GM12875 (cell line): Measurements from ENCODE around the gene GXYLT2.

Experiments used
- H3K4me3 ChIP-seq: one replicate; pipeline ENCODE4 v1.5.1; 2011; ENCODE audit warnings: low read depth, low read length, control low read depth
- TF ChIP-seq, protein P1 (sequence below): IDR thresholded peaks from 2 replicates; pipeline ENCODE4 v1.5.1; 2011; ENCODE audit warnings: low read depth, mild to moderate bottlenecking, control low read depth, inconsistent platforms, low read length, moderate library complexity, borderline replicate concordance; ENCODE audit not compliant: insufficient read depth

The GXYLT2 gene

DNA sequence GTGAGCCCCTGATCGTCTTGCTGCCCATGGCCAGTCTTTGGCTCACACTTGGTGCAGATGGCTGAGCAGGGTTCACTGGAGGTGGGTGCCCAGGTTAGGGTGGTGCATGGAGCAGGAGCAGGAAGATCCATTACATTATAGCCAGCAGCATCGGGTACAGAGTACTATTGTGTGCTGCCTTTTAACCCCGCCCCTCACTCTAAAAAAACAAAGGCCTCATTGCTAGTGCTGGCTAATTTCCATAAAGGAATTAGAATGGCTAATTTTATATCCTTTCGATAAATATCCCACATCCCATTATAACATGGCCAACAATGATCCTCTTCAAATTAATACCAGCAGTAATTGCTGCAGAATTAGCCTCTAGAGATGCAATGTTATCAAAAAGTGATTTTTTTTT lies 63.0 kb downstream of the GXYLT2 start:
- no peak overlapping the region for H3K4me3 ChIP-seq
- TF ChIP-seq, protein P1, sequence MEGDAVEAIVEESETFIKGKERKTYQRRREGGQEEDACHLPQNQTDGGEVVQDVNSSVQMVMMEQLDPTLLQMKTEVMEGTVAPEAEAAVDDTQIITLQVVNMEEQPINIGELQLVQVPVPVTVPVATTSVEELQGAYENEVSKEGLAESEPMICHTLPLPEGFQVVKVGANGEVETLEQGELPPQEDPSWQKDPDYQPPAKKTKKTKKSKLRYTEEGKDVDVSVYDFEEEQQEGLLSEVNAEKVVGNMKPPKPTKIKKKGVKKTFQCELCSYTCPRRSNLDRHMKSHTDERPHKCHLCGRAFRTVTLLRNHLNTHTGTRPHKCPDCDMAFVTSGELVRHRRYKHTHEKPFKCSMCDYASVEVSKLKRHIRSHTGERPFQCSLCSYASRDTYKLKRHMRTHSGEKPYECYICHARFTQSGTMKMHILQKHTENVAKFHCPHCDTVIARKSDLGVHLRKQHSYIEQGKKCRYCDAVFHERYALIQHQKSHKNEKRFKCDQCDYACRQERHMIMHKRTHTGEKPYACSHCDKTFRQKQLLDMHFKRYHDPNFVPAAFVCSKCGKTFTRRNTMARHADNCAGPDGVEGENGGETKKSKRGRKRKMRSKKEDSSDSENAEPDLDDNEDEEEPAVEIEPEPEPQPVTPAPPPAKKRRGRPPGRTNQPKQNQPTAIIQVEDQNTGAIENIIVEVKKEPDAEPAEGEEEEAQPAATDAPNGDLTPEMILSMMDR, result no peak

- TF ChIP-seq, protein P1, result no peak
- H3K4me3 ChIP-seq, result no peak overlapping the region
These were observed 63.4 kb downstream of the GXYLT2 start for GRCh38 chr3:72951259-72951722.

DNA sequence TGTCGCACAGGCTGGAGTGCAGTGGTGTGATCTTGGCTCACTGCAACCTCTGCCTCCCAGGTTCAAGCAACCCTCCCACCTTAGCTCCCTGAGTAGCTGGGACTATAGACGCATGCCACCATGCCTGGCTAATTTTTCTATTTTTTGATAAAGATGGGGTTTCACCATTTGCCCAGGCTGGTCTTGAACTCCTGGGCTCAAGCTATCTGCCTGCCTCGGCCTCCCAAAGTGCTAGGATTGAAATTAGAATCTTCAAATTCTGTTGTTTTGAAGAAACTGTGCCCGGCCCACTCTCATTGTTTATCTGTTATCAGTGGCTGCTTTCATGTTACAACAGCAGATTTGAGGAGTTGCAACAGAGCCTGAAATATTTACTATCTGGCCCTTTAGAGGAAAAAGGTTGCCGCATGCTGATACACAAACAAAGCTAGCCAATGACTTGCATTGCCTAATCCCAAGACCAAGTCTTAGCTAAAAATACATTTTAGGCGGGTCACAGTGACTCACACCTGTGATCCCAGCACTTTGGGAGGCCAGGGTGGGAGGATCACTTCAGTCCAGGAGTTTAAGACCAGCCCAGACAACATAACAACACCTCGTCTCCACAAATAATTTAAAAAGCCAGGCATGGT lies 65.6 kb downstream of the GXYLT2 start:
- TF ChIP-seq, protein P1, result no peak
- no peak overlapping the region for H3K4me3 ChIP-seq

DNA sequence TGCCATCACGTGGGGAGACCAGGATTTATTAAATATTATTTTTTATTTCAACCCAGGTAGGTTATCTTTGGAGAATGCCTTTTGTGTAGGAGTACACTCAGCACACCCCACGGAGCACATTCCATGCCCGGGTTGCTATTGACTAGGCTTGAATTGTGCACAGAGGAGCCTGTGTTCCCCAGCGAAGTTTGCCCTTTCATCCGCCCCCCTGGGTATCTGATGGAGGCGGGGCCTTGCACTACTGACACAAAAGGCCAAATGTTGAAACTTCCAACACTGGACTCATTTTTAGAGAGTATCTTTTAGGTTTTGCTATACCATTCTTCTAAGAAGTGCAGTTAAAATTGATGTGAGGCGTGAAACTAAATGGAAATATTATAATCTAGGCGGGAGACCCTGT lies 69.5 kb downstream of the GXYLT2 start:
- H3K4me3 ChIP-seq, result no peak overlapping the region
- TF ChIP-seq, protein P1, result no peak

DNA sequence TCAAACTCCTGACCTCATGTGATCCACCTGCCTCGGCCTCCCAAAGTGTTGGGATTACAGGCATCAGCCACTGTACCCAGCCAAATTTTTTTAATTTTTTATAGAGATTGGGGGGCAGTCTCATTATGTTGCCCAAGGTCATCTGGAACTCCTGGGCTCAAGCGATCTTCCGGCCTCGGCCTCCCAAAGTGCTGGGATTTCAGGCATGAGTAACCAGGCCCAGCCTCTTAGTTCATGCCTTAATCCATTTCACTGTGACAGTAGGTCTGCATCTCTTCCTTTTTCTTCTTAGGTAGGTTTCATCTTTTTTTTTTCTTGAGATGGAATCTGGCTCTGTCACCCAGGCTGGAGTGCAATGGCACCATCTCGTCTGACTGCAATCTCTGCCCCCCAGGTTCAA lies 71.5 kb downstream of the GXYLT2 start:
- TF ChIP-seq, protein P1, result no peak
- no peak overlapping the region for H3K4me3 ChIP-seq

DNA sequence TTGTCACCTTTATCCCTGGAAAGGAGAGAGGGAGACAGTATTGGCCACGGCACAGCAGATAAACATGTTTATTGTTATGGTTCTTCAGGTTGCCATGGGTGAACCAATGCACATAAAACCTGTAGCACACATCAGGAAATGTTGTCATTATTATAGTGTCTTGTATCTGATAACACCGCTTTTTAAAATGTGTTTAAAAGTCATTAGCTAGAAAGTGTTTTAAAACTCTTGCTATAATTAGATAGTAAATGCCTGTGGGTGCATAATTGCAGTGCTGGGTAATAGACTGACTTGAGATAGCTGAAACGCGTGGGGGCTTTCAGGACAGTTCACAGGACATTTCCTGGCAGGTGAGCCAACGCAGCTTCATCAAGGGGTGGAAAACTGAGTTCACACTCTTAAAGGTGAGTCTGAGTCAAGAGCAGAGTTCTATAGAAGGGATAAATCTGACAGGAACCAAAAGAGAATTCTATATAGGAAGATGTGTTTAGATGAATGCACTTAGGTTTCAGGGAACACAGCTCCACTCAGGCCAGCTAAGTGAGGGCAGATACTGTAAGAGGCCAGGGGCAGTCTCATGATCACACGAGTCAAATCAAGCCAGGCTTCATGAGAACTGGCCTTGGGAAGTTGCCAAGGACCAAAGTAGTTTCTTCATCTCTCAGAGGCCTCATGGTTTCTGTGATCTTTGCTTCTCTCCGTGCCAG lies 73.1 kb downstream of the GXYLT2 start:
- H3K4me3 ChIP-seq, result no peak overlapping the region
- TF ChIP-seq, protein P1, result no peak

DNA sequence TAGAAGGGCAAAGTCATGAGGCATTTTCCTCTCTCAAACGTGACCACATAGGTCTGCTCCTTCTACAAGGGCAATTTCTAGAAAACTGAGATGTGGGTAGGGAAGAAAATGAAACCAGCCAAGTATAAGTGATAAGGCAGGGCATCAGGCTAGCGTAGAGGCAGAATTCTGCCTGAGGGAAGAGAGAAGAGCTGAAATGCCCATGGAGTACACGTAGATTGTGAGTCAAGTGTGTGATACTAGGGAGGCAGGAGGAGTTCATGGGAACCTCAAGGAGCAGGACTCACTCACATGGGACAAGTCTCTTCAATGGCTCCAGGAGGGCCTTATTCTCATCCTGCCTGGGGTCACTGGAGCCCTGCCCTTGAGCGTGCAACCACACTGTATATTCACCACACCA lies 73.9 kb downstream of the GXYLT2 start:
- TF ChIP-seq, protein P1, result no peak
- H3K4me3 ChIP-seq, result no peak overlapping the region
